ENCODE data around the gene BIN1.

Gene BIN1

GRCh38 chr2:127105656-127106456, 1.1 kb downstream of the BIN1 start:
- no peak overlapping the region for H3K27ac Mint-ChIP-seq
- no peaks in the 10 kb centered on the region for H3K9me3 Mint-ChIP-seq
- no peaks in the 10 kb centered on the region for H3K36me3 Mint-ChIP-seq (ENCODE audit: insufficient read depth)
- DNase-seq (no peak), ATAC-seq (replicated peaks) (no peak)
- peaks cover 6 to 23% of the 10 kb centered on the region in 2 donors for H3K27me3 Mint-ChIP-seq
- H3K4me3 Mint-ChIP-seq, result peak overlapping the region; percentile 92 to 94
- H3K4me1 Mint-ChIP-seq (ENCODE audit: low read depth in 2 of 2), result peaks cover 0 to 5% of the 10 kb centered on the region in 2 donors

GRCh38 chr2:127104881-127105655, 1.9 kb downstream of the BIN1 start:
- no peak overlapping the region for H3K27ac Mint-ChIP-seq
- H3K4me1 Mint-ChIP-seq (ENCODE audit: low read depth in 2 of 2), result peaks cover 0 to 5% of the 10 kb centered on the region in 2 donors
- peak overlapping the region; percentile 44 to 94 for H3K4me3 Mint-ChIP-seq
- no peak for DNase-seq
- no peak for ATAC-seq (replicated peaks)
- H3K27me3 Mint-ChIP-seq, result peaks cover 6 to 23% of the 10 kb centered on the region in 2 donors
- H3K36me3 Mint-ChIP-seq (ENCODE audit: insufficient read depth), result no peaks in the 10 kb centered on the region
- H3K9me3 Mint-ChIP-seq, result no peaks in the 10 kb centered on the region

GRCh38 chr2:127104166-127104660, 2.7 kb downstream of the BIN1 start:
- DNase-seq (no peak), ATAC-seq (replicated peaks) (no peak)
- H3K36me3 Mint-ChIP-seq (ENCODE audit: insufficient read depth), result no peaks in the 10 kb centered on the region
- H3K27me3 Mint-ChIP-seq, result peaks cover under 1 to 16% of the 10 kb centered on the region in 2 donors
- no peaks in the 10 kb centered on the region for H3K9me3 Mint-ChIP-seq
- peaks cover 0 to 5% of the 10 kb centered on the region in 2 donors for H3K4me1 Mint-ChIP-seq (ENCODE audit: low read depth in 2 of 2)
- H3K4me3 Mint-ChIP-seq, result peak overlapping the region in 1 of 2 donors; percentile 94
- no peak overlapping the region for H3K27ac Mint-ChIP-seq

GRCh38 chr2:127103243-127104165, 3.5 kb downstream of the BIN1 start:
- peaks cover 0 to 5% of the 10 kb centered on the region in 2 donors for H3K4me1 Mint-ChIP-seq (ENCODE audit: low read depth in 2 of 2)
- H3K27me3 Mint-ChIP-seq, result peaks cover 0 to 14% of the 10 kb centered on the region in 2 donors
- H3K9me3 Mint-ChIP-seq, result no peaks in the 10 kb centered on the region
- H3K27ac Mint-ChIP-seq, result no peak overlapping the region
- ATAC-seq (replicated peaks) (no peak), DNase-seq (no peak)
- H3K36me3 Mint-ChIP-seq (ENCODE audit: insufficient read depth), result no peaks in the 10 kb centered on the region
- peak overlapping the region in 1 of 2 donors; percentile 94 for H3K4me3 Mint-ChIP-seq

- no peak for DNase-seq
- Mint-ChIP-seq H3K36me3 (ENCODE audit: insufficient read depth) (no peaks in the 10 kb centered on the region), H3K27ac (no peak overlapping the region), H3K9me3 (no peaks in the 10 kb centered on the region), H3K27me3 (peaks cover 0 to 10% of the 10 kb centered on the region in 2 donors), H3K4me1 (ENCODE audit: low read depth in 2 of 2) (peaks cover 0 to 5% of the 10 kb centered on the region in 2 donors), H3K4me3 (no peak overlapping the region)
- ATAC-seq (replicated peaks), result no peak
Observed at GRCh38 chr2:127102521-127103242, 4.3 kb downstream of the BIN1 start.

DNA sequence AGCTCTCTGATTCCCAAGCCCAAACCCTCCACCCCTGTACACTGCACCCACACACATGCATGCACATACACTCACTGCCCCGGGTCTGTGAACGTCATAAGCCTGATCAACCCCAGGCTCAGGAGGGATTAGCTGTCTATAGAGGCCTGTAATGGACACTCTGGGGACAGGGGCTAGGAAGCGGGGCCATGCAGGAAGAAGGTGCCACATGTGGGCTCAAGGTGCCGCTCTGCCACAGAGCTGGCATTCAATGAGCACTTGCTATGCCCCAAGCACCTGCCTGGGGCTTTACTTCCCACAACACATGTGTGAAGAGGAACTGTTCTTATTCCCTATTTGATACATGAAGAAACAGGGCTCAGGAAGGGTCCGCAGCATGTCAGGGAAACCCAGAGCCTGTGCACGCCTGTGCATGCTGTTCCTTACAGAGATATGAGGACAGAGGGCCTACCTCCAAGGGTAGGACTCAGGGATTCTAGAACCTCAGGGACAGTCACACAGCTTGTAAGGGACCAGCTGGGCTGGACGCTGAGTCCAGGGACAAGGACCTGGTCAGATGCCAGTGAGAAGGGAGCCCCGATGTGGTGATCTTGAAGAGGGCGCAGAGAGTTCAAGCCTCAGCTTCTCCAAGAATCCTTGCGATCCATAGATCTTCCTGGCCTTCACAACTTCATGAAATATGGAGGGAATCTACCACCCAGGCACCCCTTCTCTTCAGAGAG, 5.0 kb downstream of the BIN1 start:
- no peak overlapping the region for H3K4me3 Mint-ChIP-seq
- no peaks in the 10 kb centered on the region for H3K9me3 Mint-ChIP-seq
- ATAC-seq (replicated peaks) (no peak), DNase-seq (no peak)
- peaks cover 0 to 7% of the 10 kb centered on the region in 2 donors for H3K27me3 Mint-ChIP-seq
- no peak overlapping the region for H3K27ac Mint-ChIP-seq
- H3K4me1 Mint-ChIP-seq (ENCODE audit: low read depth in 2 of 2), result peaks cover 0 to 2% of the 10 kb centered on the region in 2 donors
- no peaks in the 10 kb centered on the region for H3K36me3 Mint-ChIP-seq (ENCODE audit: insufficient read depth)

DNA sequence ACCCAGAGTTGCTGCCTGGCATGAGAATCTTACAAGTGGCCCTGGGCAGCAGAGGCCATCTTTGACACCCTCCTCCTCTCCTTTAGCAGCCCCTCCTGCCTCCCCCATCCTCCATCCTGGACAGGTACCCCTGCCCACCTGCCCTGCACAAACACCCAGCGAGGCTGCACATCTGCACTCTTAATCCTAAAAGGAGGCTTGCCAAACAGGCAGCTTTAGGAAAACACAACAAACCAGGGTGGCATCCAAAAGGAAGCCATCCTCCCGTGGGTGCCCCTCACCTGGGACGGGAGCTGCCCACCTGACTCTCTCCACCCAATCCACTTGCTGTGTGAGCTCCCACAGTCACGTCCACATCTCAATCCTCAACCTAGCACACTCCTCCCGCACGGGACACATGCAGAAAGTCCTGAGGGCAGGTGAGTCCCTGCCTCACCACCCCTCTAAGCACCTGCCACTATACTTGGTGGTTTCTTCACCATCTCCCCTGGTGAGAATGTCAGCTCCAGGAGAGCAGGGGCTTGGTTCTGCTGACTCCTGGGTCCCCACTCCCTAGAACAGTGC, 5.8 kb downstream of the BIN1 start:
- Mint-ChIP-seq H3K9me3 (no peaks in the 10 kb centered on the region), H3K27ac (no peak overlapping the region), H3K27me3 (peaks cover 0 to 15% of the 10 kb centered on the region in 2 donors), H3K36me3 (ENCODE audit: insufficient read depth) (no peaks in the 10 kb centered on the region), H3K4me1 (ENCODE audit: low read depth in 2 of 2) (no peaks in the 10 kb centered on the region), H3K4me3 (no peak overlapping the region)
- DNase-seq, result no peak
- no peak for ATAC-seq (replicated peaks)

- Mint-ChIP-seq H3K4me3 (no peak overlapping the region), H3K36me3 (ENCODE audit: insufficient read depth) (no peaks in the 10 kb centered on the region), H3K9me3 (no peaks in the 10 kb centered on the region), H3K4me1 (ENCODE audit: low read depth in 2 of 2) (no peaks in the 10 kb centered on the region), H3K27ac (no peak overlapping the region), H3K27me3 (peaks cover 0 to 16% of the 10 kb centered on the region in 2 donors)
- DNase-seq, result no peak
- ATAC-seq (replicated peaks), result no peak
Observed at GRCh38 chr2:127100251-127101047, 6.5 kb downstream of the BIN1 start.

GRCh38 chr2:127098711-127099110, 8.2 kb downstream of the BIN1 start:
- no peak for DNase-seq
- H3K9me3 Mint-ChIP-seq, result no peaks in the 10 kb centered on the region
- peaks cover 0 to 2% of the 10 kb centered on the region in 2 donors for H3K4me1 Mint-ChIP-seq (ENCODE audit: low read depth in 2 of 2)
- H3K4me3 Mint-ChIP-seq, result no peak overlapping the region
- H3K27ac Mint-ChIP-seq, result peak overlapping the region in 1 of 2 donors; percentile 15
- no peak for ATAC-seq (replicated peaks)
- H3K36me3 Mint-ChIP-seq (ENCODE audit: insufficient read depth), result peaks cover 3% of the 10 kb centered on the region
- peaks cover 0 to 9% of the 10 kb centered on the region in 2 donors for H3K27me3 Mint-ChIP-seq

GRCh38 chr2:127097841-127098651, 8.9 kb downstream of the BIN1 start:
- Mint-ChIP-seq H3K27ac (peak overlapping the region in 1 of 2 donors; percentile 15), H3K36me3 (ENCODE audit: insufficient read depth) (peaks cover 3% of the 10 kb centered on the region), H3K4me3 (no peak overlapping the region), H3K27me3 (peaks cover 0 to 9% of the 10 kb centered on the region in 2 donors), H3K4me1 (ENCODE audit: low read depth in 2 of 2) (peaks cover 0 to 3% of the 10 kb centered on the region in 2 donors), H3K9me3 (no peaks in the 10 kb centered on the region)
- ATAC-seq (replicated peaks) (no peak), DNase-seq (no peak)

GRCh38 chr2:127097471-127097765, 9.5 kb downstream of the BIN1 start:
- ATAC-seq (replicated peaks) (no peak), DNase-seq (no peak)
- Mint-ChIP-seq H3K27ac (no peak overlapping the region), H3K4me1 (ENCODE audit: low read depth in 2 of 2) (peaks cover 0 to 3% of the 10 kb centered on the region in 2 donors), H3K4me3 (no peak overlapping the region), H3K9me3 (no peaks in the 10 kb centered on the region), H3K27me3 (peaks cover 0 to 9% of the 10 kb centered on the region in 2 donors), H3K36me3 (ENCODE audit: insufficient read depth) (peaks cover 6% of the 10 kb centered on the region)
